NCI-H1930 (cell line): ENCODE measurements around the gene TRIP4.
"Not testable (repeated sequence)": the region's sequence is repeated elsewhere in the genome, so short reads cannot be mapped to it uniquely, and the experiment has no call there.

Experiments used
- DNase-seq, 2 experiments: peaks; one replicate each; lab custom pipeline; 2025; lab: John Stamatoyannopoulos, UW

Gene TRIP4

GRCh38 chr15:64490598-64491259 is 103.1 kb downstream of the TRIP4 start:
- DNase-seq: no peak

DNA sequence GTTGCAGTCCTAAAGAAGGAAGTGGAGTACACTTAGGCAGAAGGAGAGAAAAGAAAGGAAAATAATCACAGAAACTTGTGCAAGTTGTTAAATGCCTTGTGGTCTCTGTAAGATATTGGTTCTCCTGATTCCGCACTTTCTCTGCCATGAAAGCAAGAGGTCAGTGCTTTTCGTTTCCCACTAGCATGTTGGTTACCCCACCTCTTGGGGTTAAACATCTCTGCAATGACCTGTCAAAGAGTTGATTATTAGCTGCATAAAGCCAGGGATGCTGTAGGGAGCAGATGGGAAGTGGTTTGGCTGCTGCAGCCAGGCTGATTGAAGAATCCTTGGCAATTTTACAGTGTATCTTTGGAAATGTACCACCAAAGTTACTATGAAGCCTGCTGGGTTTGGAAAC is 106.0 kb downstream of the TRIP4 start:
- DNase-seq: no peak

DNA sequence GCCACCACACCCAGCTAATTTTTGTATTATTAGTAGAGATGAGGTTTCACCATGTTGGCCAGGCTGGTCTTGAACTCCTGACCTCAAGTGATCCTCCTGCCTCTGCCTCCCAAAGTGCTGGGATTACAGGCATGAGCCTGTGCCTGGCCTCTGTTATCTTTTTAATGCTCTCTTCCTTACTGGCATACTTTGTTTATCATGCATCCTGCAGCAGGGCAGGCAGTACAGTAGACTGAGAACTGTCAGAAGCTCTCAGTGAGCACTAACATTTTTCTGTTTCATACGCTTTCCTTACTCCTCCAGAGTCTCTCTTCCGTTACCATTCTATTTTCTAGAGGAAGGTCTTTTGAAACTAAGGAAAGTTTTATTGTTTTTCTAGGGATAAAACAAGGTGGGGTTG is 108.3 kb downstream of the TRIP4 start:
- DNase-seq: not testable (repeated sequence)

GRCh38 chr15:64500695-64501395 is 113.2 kb downstream of the TRIP4 start:
- no peak for DNase-seq

DNA sequence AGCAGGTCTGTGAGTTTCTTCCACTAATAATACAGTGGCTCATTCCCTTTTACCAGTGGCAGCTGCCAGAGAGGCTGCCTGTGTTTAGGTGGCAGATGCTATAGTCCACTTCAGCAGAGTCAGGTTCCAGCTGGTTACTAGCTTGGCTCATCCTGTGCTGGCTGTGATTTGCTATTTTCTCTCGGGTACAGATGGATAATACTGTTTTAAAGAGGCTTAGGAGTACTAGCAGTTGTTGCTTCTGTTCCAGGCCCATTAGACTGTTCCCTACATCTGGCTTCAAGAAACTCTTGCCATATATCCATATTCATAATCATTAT is 113.7 kb downstream of the TRIP4 start:
- no peak for DNase-seq

DNA sequence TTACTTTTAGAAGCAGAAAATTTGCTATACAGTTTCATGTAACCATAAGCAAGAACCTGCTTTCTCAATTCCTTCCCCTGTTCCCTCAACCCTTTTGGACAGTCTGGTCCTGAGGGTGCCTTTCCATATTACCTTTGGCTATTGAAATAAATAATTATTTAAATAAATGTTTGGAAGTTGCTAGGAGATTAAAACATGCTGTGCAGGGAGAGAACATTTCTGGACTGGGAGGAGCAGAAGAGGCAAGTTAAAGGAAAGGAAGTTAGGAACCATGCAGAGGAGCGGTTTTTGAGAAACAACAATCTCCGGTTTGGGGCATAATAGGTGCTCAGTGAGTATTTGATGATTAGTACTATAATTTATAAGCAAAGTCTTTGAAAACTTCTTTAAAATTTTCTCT is 114.5 kb downstream of the TRIP4 start:
- no peak for DNase-seq

DNA sequence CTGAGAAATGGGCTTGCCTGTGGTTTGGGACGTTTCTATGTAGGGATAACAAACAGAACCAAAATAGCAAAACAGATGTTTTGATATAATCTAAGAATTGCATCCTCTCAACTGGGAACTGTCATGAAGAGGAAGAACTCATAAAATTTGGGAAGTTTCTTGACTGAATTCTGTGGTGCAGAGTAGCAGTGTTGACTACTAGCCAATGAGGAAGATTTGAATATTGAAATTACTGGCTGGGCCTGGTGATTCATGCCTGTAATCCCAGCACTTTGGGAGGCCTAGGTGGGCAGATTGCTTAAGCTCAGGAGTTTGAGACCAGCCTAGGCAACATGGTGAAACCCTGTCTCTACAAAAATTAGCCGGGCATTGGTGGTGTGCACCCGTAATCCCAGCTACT is 114.9 kb downstream of the TRIP4 start:
- no peak for DNase-seq

- no peak for DNase-seq
Observed at GRCh38 chr15:64503197-64503596, 115.6 kb downstream of the TRIP4 start.

- DNase-seq: no peak
Observed at GRCh38 chr15:64503640-64504039, 116.0 kb downstream of the TRIP4 start.
